Stomach (tissue), 9 donors: ENCODE results near the gene CLN5. TPM values are rescaled to one million over a fixed set of nuclear protein-coding genes. Genes with fewer than 3 reads are reported as not detected.

Source experiments
- DNase-seq, 2 donors: peaks; one replicate each; pipeline versions ENCODE4 v3.0.0 to v3.0.0-alpha.2; 2013 to 2019
- H3K27ac ChIP-seq, 5 donors: fragments of 200-600 bp in 4 of 5; sonication (generic) in 4 of 5; one replicate each; pipeline ENCODE4 v1.5.1; 2013 to 2019; ENCODE audit warnings: mild to moderate bottlenecking in 1 of 5, moderate library complexity in 1 of 5
- H3K27me3 ChIP-seq, 3 donors: fragments of 200-600 bp; sonication (generic); one replicate each; pipeline ENCODE4 v1.5.1; 2017 to 2019; ENCODE audit warnings: mixed run types in 1 of 3
- H3K36me3 ChIP-seq, 4 donors: fragments of 200-600 bp; sonication (generic); 1 replicate in 3 of 4; 2 replicates in 1 of 4; pipeline ENCODE4 v1.5.1; 2016 to 2019
- H3K4me1 ChIP-seq, 4 donors: fragments of 200-600 bp; sonication (generic); one replicate each; pipeline ENCODE4 v1.5.1; 2016 to 2019
- H3K4me3 ChIP-seq, 4 donors: fragments of 200-600 bp; sonication (generic) in 3 of 4; one replicate each; pipeline ENCODE4 v1.5.1; 2016 to 2019; ENCODE audit warnings: mild to moderate bottlenecking in 1 of 4
- H3K9me3 ChIP-seq, 4 donors: fragments of 200-600 bp; sonication (generic); one replicate each; pipeline ENCODE4 v1.5.1; 2016 to 2019
- CTCF ChIP-seq, 7 experiments: fragments of 450-650 bp in 4 of 7; fragments of 200-600 bp in 3 of 7; sonication (generic) in 3 of 7; IDR thresholded peaks; one replicate each; pipeline ENCODE4 v1.5.1; 2016 to 2019; ENCODE audit warnings: antibody characterized with exemption in 7 of 7, control low read depth in 2 of 7, mild to moderate bottlenecking in 1 of 7
- EP300 ChIP-seq: sonication (generic); formaldehyde crosslinking; IDR thresholded peaks from one replicate; pipeline ENCODE4 v1.6.1; 2017; ENCODE audit warnings: antibody characterized with exemption
- POLR2A ChIP-seq, 4 donors: fragments of 450-650 bp; IDR thresholded peaks; one replicate each; pipeline ENCODE4 v1.6.1; 2016; ENCODE audit warnings: antibody characterized with exemption in 4 of 4, control low read depth in 2 of 4, mild to moderate bottlenecking in 1 of 4, moderate library complexity in 1 of 4
- POLR2AphosphoS5 ChIP-seq, 3 donors: sonication (generic); formaldehyde crosslinking; IDR thresholded peaks; one replicate each; pipeline ENCODE4 v1.6.1; 2016; ENCODE audit warnings: antibody characterized with exemption in 3 of 3
- WGBS, 5 donors: extraction: QIAGEN DNeasy Blood & Tissue Kit in 3 of 5; methylation state at CpG; one replicate each; pipeline versions ENCODE4 v1.1.5 to v1.1.7; 2013 to 2018; 5-methylcytosine and 5-hydroxymethylcytosine counted together
- intact Hi-C: fragments of 100-400 bp; cut with DNase I; formaldehyde crosslinking; loops from one replicate; pipeline ENCODE4 v1.15.1; 2023; ENCODE audit warnings: low total_unique reads
- polyA plus RNA-seq, 3 donors: library from polyadenylated mRNA; stranded (reverse); fragments of 200-250 nt; gene quantifications; one replicate each; pipeline ENCODE4 v1.2.3, GENCODE V29; 2013
- total RNA-seq, 5 donors: library from RNA; depleted of rRNA; stranded (reverse); fragments of >200 nt; gene quantifications; one replicate each; pipeline versions ENCODE4 v1.1.0 to v1.2.3, GENCODE V29; 2014 to 2016
- donor health status: healthy with polysubstance abuse.
- donor health status: Bipolar disorder and iron deficiency.
- donor health status: healthy.

Gene CLN5
- total and polyA plus RNA-seq, 8 donors, result under 0.01 to 84.3 (median 17.6) TPM

- Histone ChIP-seq H3K4me1 (peaks cover 15 to 36% (median 26%) of the 10 kb centered on the region in 4 donors), H3K27me3 (no peaks in the 10 kb centered on the region), H3K27ac (peak overlapping the region in 4 of 5 donors; percentile 90 to 97 (median 94)), H3K36me3 (peaks cover 7 to 27% (median 24%) of the 10 kb centered on the region in 4 donors), H3K9me3 (no peaks in the 10 kb centered on the region), H3K4me3 (peak overlapping the region; percentile 57 to 88 (median 76))
- intact Hi-C loops, result no loop called here
- 23 to 38% (median 30%) methylated on average over 3 of the region's 3 CpGs for WGBS, 5 donors
- TF ChIP-seq CTCF (IDR thresholded peaks at IDR 0.05) (no peak), EP300 (no peak), POLR2AphosphoS5 (IDR thresholded peaks at IDR 0.05) (no peak), POLR2A (IDR thresholded peaks at IDR 0.05) (no peak)
- no peak for DNase-seq
Measured at GRCh38 chr13:76993021-76993420, 1.1 kb downstream of the CLN5 start.

- Histone ChIP-seq H3K4me1 (peaks cover 15 to 39% (median 28%) of the 10 kb centered on the region in 4 donors), H3K36me3 (peaks cover 7 to 29% (median 28%) of the 10 kb centered on the region in 4 donors), H3K9me3 (no peaks in the 10 kb centered on the region), H3K27me3 (no peaks in the 10 kb centered on the region), H3K4me3 (no peak overlapping the region), H3K27ac (peak overlapping the region in 2 of 5 donors; percentile 14 to 97)
- no peak for TF ChIP-seq CTCF (IDR thresholded peaks at IDR 0.05)
- TF ChIP-seq EP300, result no peak
- TF ChIP-seq POLR2A (IDR thresholded peaks at IDR 0.05), result no peak
- no peak for TF ChIP-seq POLR2AphosphoS5 (IDR thresholded peaks at IDR 0.05)
- DNase-seq, result no peak
- intact Hi-C loops, result no loop called here
- WGBS, 5 donors, result 75 to 85% (median 80%) methylated on average over 5 of the region's 5 CpGs
Measured at GRCh38 chr13:76993473-76993872, 1.6 kb downstream of the CLN5 start.

- H3K9me3 ChIP-seq, result no peaks in the 10 kb centered on the region
- intact Hi-C loops, result no loop called here
- H3K4me3 ChIP-seq, result no peak overlapping the region
- no peak for DNase-seq
- H3K27me3 ChIP-seq, result no peaks in the 10 kb centered on the region
- H3K36me3 ChIP-seq, result peaks cover 7 to 36% (median 32%) of the 10 kb centered on the region in 4 donors
- peak overlapping the region in 2 of 5 donors; percentile 14 to 97 for H3K27ac ChIP-seq
- no peak for TF ChIP-seq CTCF (IDR thresholded peaks at IDR 0.05)
- no peak for TF ChIP-seq EP300
- no peak for TF ChIP-seq POLR2A (IDR thresholded peaks at IDR 0.05)
- no peak for TF ChIP-seq POLR2AphosphoS5 (IDR thresholded peaks at IDR 0.05)
- WGBS, 5 donors, result 92 to 99% (median 96%) methylated on average over 3 of the region's 3 CpGs
- peaks cover 15 to 43% (median 28%) of the 10 kb centered on the region in 4 donors for H3K4me1 ChIP-seq
Measured at GRCh38 chr13:76994281-76994680, 2.4 kb downstream of the CLN5 start.

GRCh38 chr13:77000475-77000874, 8.6 kb downstream of the CLN5 start:
- H3K4me1 ChIP-seq, result peaks cover 0 to 53% (median 31%) of the 10 kb centered on the region in 4 donors
- intact Hi-C loops, result no loop called here
- no peak for DNase-seq
- H3K36me3 ChIP-seq, result peaks cover 7 to 65% (median 65%) of the 10 kb centered on the region in 4 donors
- H3K4me3 ChIP-seq, result no peak overlapping the region
- H3K27ac ChIP-seq, result no peak overlapping the region
- H3K9me3 ChIP-seq, result no peaks in the 10 kb centered on the region
- H3K27me3 ChIP-seq, result no peaks in the 10 kb centered on the region
- 61 to 74% (median 70%) methylated on average over 1 of the region's 1 CpG for WGBS, 5 donors
- TF ChIP-seq CTCF (IDR thresholded peaks at IDR 0.05) (no peak), POLR2AphosphoS5 (IDR thresholded peaks at IDR 0.05) (no peak), EP300 (no peak), POLR2A (IDR thresholded peaks at IDR 0.05) (no peak)
